Measurements from ENCODE around the gene GPC5. TPM values are rescaled to one million over a fixed set of nuclear protein-coding genes. Genes with fewer than 3 reads are reported as not detected.

GPC5 gene
- total RNA-seq, 4 donors from 2014 or later = 0.47 TPM; not detected in 3

DNA sequence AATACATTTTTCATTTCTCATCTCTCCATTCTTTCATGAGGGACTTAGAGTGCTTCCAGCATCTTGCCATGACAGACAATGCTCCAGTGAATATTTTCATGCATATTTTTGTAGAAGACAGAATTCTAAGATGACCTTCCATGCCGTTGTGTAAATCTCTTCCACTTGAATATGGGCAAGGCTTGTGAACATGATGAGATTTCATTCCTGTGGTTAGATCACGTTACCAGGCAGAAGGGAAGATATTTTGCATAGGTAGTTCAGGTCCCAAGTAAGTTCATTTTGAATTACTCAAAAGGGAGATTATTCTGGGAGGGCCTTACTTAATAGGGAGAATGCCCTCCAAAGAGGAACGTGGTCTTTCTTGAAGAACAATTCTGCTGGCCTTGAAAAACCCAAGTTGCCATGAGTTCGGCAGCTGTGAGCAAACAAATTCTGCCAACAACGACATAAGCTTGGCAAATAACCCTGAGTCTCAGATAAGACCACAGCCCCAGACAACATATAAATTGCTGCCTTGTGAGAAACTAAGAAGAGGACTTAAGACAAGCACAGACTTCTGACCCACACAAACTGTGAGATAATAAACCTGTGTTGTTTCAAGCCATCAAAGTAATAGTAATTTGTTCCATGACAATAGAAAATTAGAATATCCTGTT lies 1427.6 kb downstream of the GPC5 start:
- H3K4me1 ChIP-seq = no peaks in the 10 kb centered on the region
- WGBS, 2 donors (ENCODE audit: low coverage in 1 of 2) = 57 to 70% methylated on average over 1 to 5 of the region's 5 CpGs
- TF ChIP-seq EP300 (IDR thresholded peaks at IDR 0.05) (no peak), POLR2A (IDR thresholded peaks at IDR 0.05) (no peak), POLR2AphosphoS5 (IDR thresholded peaks at IDR 0.05) (no peak)
- TF ChIP-seq, protein P1, sequence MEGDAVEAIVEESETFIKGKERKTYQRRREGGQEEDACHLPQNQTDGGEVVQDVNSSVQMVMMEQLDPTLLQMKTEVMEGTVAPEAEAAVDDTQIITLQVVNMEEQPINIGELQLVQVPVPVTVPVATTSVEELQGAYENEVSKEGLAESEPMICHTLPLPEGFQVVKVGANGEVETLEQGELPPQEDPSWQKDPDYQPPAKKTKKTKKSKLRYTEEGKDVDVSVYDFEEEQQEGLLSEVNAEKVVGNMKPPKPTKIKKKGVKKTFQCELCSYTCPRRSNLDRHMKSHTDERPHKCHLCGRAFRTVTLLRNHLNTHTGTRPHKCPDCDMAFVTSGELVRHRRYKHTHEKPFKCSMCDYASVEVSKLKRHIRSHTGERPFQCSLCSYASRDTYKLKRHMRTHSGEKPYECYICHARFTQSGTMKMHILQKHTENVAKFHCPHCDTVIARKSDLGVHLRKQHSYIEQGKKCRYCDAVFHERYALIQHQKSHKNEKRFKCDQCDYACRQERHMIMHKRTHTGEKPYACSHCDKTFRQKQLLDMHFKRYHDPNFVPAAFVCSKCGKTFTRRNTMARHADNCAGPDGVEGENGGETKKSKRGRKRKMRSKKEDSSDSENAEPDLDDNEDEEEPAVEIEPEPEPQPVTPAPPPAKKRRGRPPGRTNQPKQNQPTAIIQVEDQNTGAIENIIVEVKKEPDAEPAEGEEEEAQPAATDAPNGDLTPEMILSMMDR (IDR thresholded peaks at IDR 0.05) = no peak

DNA sequence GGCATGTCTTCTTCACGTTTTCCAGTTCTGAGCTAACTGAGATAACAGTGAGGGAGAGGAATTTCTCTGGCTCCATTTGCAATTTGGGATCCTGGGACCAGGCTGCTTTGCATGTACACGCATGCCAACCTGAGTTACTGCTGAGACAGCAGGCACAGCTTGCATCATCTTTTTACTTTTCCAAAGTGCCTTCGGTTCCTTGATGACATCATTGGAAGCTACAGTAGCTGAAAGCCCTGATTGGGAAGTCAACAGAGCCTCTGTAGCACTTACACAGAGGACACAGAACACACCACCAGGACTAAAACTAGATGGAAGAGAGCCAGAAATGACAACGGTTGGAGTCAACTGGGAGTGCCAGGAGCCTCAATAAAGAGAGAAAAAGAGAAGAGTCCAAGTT lies 1429.1 kb downstream of the GPC5 start:
- Histone ChIP-seq H3K36me3 (no peaks in the 10 kb centered on the region), H3K27ac (no peak overlapping the region), H3K4me1 (no peaks in the 10 kb centered on the region), H3K27me3 (peaks cover 6% of the 10 kb centered on the region), H3K4me3 (no peak overlapping the region), H3K9me3 (no peaks in the 10 kb centered on the region)
- no peak for TF ChIP-seq EP300 (IDR thresholded peaks at IDR 0.05)
- TF ChIP-seq, protein P1 (IDR thresholded peaks at IDR 0.05) = no peak
- TF ChIP-seq POLR2AphosphoS5 (IDR thresholded peaks at IDR 0.05) = no peak
- TF ChIP-seq POLR2A (IDR thresholded peaks at IDR 0.05) = no peak
- ATAC-seq = no peak
- WGBS, 2 donors (ENCODE audit: low coverage in 1 of 2) = 63 to 68% methylated on average over 3 to 4 of the region's 4 CpGs

More for the DNA sequence above, 1427.6 kb downstream of the GPC5 start:
- Histone ChIP-seq H3K9me3 (no peaks in the 10 kb centered on the region), H3K36me3 (no peaks in the 10 kb centered on the region), H3K4me3 (no peak overlapping the region), H3K27ac (no peak overlapping the region), H3K27me3 (peaks cover 6% of the 10 kb centered on the region)
- ATAC-seq = no peak

DNA sequence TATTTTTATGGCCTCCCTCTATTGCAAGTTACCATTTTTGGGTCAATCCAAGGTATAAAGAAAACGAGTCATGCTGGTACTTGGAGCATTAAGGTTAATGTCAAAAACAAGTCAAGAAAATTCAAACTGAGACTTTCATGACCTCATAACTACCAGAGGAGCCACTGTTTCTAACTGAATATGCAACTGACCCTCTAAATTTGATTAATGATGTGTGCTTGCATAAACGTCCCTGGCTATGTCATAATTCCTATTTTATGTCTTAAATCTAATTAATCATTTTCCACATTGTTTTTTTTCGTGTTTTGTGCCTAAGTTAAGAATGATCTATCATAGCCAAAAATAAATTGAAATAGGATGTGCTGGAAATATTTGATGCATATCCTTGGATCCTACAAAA lies 1431.5 kb downstream of the GPC5 start:
- Histone ChIP-seq H3K4me3 (no peak overlapping the region), H3K27ac (no peak overlapping the region), H3K27me3 (peaks cover 6% of the 10 kb centered on the region), H3K4me1 (no peaks in the 10 kb centered on the region), H3K9me3 (no peaks in the 10 kb centered on the region), H3K36me3 (no peaks in the 10 kb centered on the region)
- 3 to 14% methylated on average over 3 of the region's 3 CpGs for WGBS, 2 donors (ENCODE audit: low coverage in 1 of 2)
- ATAC-seq = no peak
- TF ChIP-seq POLR2AphosphoS5 (IDR thresholded peaks at IDR 0.05) = no peak
- no peak for TF ChIP-seq POLR2A (IDR thresholded peaks at IDR 0.05)
- no peak for TF ChIP-seq EP300 (IDR thresholded peaks at IDR 0.05)
- TF ChIP-seq, protein P1 (IDR thresholded peaks at IDR 0.05) = no peak

DNA sequence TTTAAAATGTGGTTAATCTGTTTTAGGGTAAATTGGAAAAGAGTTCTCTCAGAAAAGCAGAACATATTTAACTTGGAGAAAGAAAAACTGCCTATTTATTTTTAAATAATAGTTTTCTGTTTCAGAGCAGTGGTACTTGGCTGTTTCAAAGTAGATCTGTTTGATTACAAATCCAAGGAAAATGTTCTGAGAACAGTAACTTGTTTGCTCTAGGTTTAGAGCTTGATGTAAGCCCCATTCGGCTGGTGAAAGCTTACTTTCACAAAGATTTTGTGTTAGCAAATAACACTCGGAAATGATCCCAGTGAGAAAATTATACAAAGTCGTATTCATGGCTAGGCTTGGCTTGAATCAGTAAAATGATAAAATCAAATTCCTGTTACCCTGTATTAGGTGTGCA lies 1432.4 kb downstream of the GPC5 start:
- no peak overlapping the region for H3K4me3 ChIP-seq
- no peaks in the 10 kb centered on the region for H3K4me1 ChIP-seq
- H3K27ac ChIP-seq = no peak overlapping the region
- H3K36me3 ChIP-seq = no peaks in the 10 kb centered on the region
- no peak for ATAC-seq
- TF ChIP-seq POLR2AphosphoS5 (IDR thresholded peaks at IDR 0.05) (no peak), EP300 (IDR thresholded peaks at IDR 0.05) (no peak)
- H3K9me3 ChIP-seq = no peaks in the 10 kb centered on the region
- H3K27me3 ChIP-seq = peaks cover 6% of the 10 kb centered on the region
- WGBS, 2 donors (ENCODE audit: low coverage in 1 of 2) = 29 to 35% methylated on average over 3 of the region's 3 CpGs

DNA sequence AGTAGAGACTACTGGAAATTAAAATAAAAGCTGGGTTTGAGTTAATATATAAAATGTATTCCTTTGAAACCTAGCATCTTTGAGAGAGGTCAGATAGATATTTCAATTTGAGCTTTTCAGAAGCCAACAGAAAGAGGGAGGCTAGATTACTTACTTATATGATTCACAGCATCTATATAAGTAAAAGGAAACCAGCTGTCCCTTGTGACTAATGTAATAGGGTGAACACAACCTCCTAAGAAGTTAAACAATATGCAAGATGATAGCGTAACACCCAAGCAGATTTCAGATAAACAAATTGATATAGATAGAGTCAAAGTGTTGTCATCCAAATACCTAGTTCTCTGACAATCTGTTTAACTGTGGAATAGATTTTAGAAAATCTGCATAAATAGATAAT lies 1434.7 kb downstream of the GPC5 start:
- no peak overlapping the region for H3K27ac ChIP-seq
- no peak for TF ChIP-seq EP300 (IDR thresholded peaks at IDR 0.05)
- no peak for TF ChIP-seq POLR2A (IDR thresholded peaks at IDR 0.05)
- TF ChIP-seq, protein P1 (IDR thresholded peaks at IDR 0.05) = no peak
- TF ChIP-seq POLR2AphosphoS5 (IDR thresholded peaks at IDR 0.05) = no peak
- no peak overlapping the region for H3K4me3 ChIP-seq
- 100% methylated on average over 1 of the region's 1 CpG for WGBS, 2 donors (ENCODE audit: low coverage in 1 of 2)
- H3K9me3 ChIP-seq = no peaks in the 10 kb centered on the region
- no peak for ATAC-seq
- H3K36me3 ChIP-seq = no peaks in the 10 kb centered on the region
- no peaks in the 10 kb centered on the region for H3K27me3 ChIP-seq
- H3K4me1 ChIP-seq = no peaks in the 10 kb centered on the region
